GM12864 (cell line): ENCODE data around the gene LRCOL1.

Experiments used
- DNase-seq: peaks from one replicate; pipeline ENCODE4 v3.0.0-alpha.2; 2011; ENCODE audit warnings: low read depth
- H3K4me3 ChIP-seq: 2 replicates; pipeline ENCODE4 v1.5.1; 2011; ENCODE audit warnings: mild to moderate bottlenecking, low read depth, low read length, control low read depth
- TF ChIP-seq, protein P1 (sequence below): IDR thresholded peaks from 2 replicates; pipeline ENCODE4 v1.5.1; 2011; ENCODE audit warnings: low read depth, mild to moderate bottlenecking, moderate library complexity, low read length, control low read depth, inconsistent platforms; ENCODE audit errors: missing control alignments

The LRCOL1 gene

DNA sequence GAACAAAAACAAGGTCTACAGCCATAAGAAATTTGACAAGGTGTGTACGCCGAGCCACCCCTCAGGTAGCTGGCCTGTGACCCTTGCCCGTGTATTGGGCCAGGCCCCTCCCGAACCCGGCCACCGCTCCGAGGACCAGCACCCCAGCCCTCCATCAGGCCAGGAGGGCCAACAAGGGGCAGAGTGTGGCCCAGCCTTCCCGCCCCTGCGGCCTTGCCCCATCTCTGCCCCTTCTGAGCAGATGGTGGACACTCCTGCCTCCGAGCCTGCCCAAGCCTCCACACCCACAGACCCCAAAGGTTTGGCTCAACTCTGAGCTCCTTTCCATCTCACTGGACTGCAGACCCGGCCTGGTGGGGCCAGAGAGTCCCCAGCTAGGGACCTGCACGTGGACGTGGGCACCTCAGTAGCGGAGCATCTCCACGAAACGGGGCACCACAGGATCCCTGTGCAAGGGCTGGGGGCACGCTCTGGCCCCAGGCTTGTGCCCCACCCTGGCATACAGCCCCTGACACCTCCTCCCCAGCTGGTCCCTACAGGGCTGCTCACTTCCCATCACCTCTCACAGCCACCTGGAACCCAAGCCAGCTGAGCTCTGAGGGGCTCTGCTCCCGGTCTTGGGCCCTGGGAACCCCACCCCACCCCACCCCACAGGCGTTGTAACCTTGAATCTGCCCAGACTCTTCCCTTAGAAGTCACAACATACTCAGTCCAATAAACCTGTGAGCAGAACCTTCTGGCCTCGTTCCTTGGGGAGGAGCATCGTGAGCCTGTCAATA lies 11.5 kb upstream of the LRCOL1 start:
- no peak for DNase-seq
- H3K4me3 ChIP-seq = no peak overlapping the region
- TF ChIP-seq, protein P1, sequence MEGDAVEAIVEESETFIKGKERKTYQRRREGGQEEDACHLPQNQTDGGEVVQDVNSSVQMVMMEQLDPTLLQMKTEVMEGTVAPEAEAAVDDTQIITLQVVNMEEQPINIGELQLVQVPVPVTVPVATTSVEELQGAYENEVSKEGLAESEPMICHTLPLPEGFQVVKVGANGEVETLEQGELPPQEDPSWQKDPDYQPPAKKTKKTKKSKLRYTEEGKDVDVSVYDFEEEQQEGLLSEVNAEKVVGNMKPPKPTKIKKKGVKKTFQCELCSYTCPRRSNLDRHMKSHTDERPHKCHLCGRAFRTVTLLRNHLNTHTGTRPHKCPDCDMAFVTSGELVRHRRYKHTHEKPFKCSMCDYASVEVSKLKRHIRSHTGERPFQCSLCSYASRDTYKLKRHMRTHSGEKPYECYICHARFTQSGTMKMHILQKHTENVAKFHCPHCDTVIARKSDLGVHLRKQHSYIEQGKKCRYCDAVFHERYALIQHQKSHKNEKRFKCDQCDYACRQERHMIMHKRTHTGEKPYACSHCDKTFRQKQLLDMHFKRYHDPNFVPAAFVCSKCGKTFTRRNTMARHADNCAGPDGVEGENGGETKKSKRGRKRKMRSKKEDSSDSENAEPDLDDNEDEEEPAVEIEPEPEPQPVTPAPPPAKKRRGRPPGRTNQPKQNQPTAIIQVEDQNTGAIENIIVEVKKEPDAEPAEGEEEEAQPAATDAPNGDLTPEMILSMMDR = no peak

DNA sequence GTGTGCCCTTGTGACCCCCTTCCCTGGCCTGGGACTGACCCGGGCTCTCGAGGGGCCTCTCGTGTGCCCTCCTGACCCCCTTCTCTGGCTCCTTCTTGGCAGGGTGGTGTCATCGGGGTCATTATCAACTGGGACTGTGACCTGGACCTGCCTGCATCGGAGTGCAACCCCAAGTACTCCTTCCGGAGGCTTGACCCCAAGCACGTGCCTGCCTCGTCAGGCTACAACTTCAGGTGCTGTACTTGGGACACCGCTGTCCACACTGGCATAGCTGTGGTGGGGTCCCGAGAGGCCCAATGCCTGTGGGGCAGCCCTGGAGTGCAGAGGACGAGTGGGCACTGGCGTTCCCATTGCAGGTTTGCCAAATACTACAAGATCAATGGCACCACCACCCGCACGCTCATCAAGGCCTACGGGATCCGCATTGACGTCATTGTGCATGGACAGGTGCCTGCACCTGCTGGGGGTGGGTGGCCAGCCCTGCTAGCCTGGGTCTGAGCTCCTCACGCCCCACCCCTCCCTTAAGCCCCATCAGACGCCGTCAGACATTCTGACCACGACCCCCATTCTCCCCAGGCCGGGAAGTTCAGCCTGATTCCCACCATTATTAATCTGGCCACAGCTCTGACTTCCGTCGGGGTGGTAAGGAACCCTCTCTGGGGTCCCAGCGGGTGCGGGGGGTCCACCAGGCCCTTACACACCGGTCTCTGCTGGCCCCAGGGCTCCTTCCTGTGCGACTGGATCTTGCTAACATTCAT lies 10.7 kb upstream of the LRCOL1 start:
- H3K4me3 ChIP-seq = no peak overlapping the region
- TF ChIP-seq, protein P1 = no peak
- no peak for DNase-seq

DNA sequence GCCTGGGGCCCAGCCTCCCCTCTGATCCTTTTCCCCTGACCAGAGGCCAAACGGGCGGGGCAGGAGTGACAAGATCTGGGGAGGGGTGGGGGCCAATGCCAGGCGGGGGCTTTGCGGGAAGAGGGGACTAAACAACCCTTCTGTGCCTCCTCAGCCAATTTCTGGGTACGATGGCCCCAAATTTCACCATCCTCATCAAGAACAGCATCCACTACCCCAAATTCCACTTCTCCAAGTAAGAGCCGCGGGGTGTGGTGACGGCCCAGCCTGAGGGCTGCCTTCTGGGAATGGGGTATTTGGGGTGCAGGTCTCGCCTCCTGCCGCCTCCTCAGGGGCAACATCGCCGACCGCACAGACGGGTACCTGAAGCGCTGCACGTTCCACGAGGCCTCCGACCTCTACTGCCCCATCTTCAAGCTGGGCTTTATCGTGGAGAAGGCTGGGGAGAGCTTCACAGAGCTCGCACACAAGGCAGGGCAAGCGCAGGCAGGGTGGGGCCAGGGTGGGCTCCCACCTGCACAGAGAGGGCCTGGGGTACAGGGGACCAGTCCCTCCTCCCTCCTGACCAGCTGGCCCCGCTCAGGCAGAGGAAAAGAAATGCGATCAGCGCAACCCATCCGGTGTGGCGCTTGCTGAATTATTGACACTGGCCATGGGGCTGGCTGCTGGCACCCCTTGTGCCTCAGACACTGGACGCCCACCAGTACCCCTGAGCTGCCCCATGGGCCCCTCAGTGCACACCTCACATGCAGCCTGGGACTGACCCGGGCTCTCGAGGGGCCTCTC lies 9.9 kb upstream of the LRCOL1 start:
- H3K4me3 ChIP-seq = no peak overlapping the region
- TF ChIP-seq, protein P1 = no peak
- DNase-seq = no peak

DNA sequence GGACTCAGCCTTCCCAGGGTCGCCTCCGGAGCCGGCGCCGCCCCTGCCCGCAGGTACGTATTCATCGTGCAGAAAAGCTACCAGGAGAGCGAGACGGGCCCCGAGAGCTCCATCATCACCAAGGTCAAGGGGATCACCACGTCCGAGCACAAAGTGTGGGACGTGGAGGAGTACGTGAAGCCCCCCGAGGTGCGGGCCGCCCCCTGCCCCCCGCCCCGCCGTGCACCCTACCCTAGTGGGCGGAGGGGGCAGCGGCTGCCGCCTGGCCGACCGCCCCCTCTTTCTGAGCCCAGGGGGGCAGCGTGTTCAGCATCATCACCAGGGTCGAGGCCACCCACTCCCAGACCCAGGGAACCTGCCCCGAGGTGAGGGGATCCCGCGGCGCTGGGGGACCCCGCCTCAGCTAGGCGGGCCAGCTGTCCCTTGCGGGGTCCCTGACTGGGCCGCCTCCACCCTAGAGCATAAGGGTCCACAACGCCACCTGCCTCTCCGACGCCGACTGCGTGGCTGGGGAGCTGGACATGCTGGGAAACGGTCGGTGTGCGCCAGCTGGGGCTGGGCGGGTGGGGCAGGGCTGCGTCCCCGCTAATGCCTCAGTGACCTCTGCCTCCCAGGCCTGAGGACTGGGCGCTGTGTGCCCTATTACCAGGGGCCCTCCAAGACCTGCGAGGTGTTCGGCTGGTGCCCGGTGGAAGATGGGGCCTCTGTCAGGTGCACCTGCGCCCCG lies 9.2 kb upstream of the LRCOL1 start:
- TF ChIP-seq, protein P1 = no peak
- no peak for DNase-seq
- no peak overlapping the region for H3K4me3 ChIP-seq

DNA sequence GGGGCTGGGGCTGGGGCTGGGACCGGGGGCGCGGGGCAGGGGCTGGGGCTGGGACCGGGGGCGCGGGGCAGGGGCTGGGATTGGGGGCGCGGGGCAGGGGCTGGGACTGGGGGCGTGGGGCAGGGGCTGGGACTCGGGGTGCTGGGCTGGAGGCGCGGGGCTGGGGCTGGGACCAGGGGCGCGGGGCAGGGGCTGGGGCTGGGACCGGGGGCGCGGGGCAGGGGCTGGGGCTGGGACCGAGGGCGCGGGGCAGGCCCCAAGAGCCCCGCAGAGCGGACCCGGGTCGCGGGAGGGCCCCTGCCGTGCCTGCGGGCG lies 8.6 kb upstream of the LRCOL1 start:
- TF ChIP-seq, protein P1 = no peak
- no peak overlapping the region for H3K4me3 ChIP-seq
- DNase-seq = no peak

DNA sequence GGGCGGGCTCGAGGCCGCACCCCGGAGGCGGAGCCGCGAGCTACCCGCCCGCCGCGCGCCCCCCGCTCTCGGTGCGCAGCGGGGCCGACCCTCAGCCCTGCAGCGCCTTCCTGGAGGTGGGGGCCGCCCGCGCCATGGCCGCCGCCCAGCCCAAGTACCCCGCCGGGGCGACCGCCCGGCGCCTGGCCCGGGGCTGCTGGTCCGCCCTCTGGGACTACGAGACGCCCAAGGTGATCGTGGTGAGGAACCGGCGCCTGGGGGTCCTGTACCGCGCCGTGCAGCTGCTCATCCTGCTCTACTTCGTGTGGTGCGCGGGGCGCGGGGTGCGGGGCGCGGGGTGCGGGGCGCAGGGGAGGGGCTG lies 8.3 kb upstream of the LRCOL1 start, which contains the start of gene P2RX2:
TSS of gene P2RX2 (plus strand) at position 94 of the 361 bp plus-strand sequence. CDS start at position 135, 41 bp downstream.
- TF ChIP-seq, protein P1 = no peak
- no peak within 1 kb of the TSS for H3K4me3 ChIP-seq

More for the DNA sequence above, 8.3 kb upstream of the LRCOL1 start, which contains the start of gene P2RX2:
- DNase-seq = no peak
